A673 (cell line): ENCODE data around the gene TDP1. TPM values are rescaled to one million over a fixed set of nuclear protein-coding genes. Genes with fewer than 3 reads are reported as not detected.

Experiments
- BruUV-seq: library from RNA; stranded (reverse); fragments of 400-500 nt; replicated peaks from 2 replicates; lab custom pipeline; 2021; lab: Mats Ljungman, UMichigan
- CTCF ChIA-PET: fragments of 300-600 bp; sonication (Branson Sonifier 250); formaldehyde crosslinking; loops from one replicate; lab custom pipeline; 2022; ENCODE audit warnings: antibody characterized with exemption; lab: Charles Lee
- POLR2A ChIA-PET: fragments of 300-600 bp; sonication (Branson Sonifier 250); formaldehyde crosslinking; loops from one replicate; lab custom pipeline; 2022; ENCODE audit warnings: antibody characterized with exemption; ENCODE audit not compliant: low non-redundant PET; lab: Charles Lee
- DNase-seq: peaks from one replicate; pipeline ENCODE4 v3.0.0-alpha.2; 2015; ENCODE audit warnings: low spot score
- H3K27ac ChIP-seq: fragments of 200-600 bp; sonication (generic); 2 replicates; pipeline ENCODE4 v1.5.1; 2016; ENCODE audit warnings: mixed run types, low read depth, mild to moderate bottlenecking, mixed read lengths, antibody characterized with exemption, low read length; ENCODE audit not compliant: poor library complexity, severe bottlenecking
- H3K27me3 ChIP-seq: fragments of 200-600 bp; sonication (generic); replicated peaks from 2 replicates; pipeline ENCODE4 v1.6.1; 2017; ENCODE audit warnings: mixed run types, low read depth, mild to moderate bottlenecking, mixed read lengths, antibody characterized with exemption, low read length; ENCODE audit not compliant: insufficient read depth, poor library complexity
- H3K36me3 ChIP-seq: fragments of 200-600 bp; sonication (generic); 2 replicates; pipeline ENCODE4 v1.6.1; 2016; ENCODE audit warnings: mixed run types, mild to moderate bottlenecking, mixed read lengths, antibody characterized with exemption, low read length; ENCODE audit not compliant: insufficient read depth, poor library complexity, severe bottlenecking
- H3K4me1 ChIP-seq: fragments of 200-600 bp; sonication (generic); 2 replicates; pipeline ENCODE4 v1.6.1; 2017; ENCODE audit warnings: mixed run types, mild to moderate bottlenecking, mixed read lengths, antibody characterized with exemption, low read length; ENCODE audit not compliant: insufficient read depth, poor library complexity, severe bottlenecking
- H3K4me3 ChIP-seq: fragments of 200-600 bp; sonication (generic); 2 replicates; pipeline ENCODE4 v1.5.1; 2016; ENCODE audit warnings: low read depth, mixed run types, mild to moderate bottlenecking, mixed read lengths, low read length; ENCODE audit not compliant: poor library complexity, severe bottlenecking
- H3K9me3 ChIP-seq: fragments of 200-600 bp; sonication (generic); 2 replicates; pipeline ENCODE4 v1.6.1; 2016; ENCODE audit warnings: mixed run types, low read depth, mild to moderate bottlenecking, mixed read lengths, antibody characterized with exemption, low read length; ENCODE audit not compliant: poor library complexity, severe bottlenecking
- CTCF ChIP-seq: fragments of 300-800, 200-600 bp; sonication (generic); conservative IDR thresholded peaks from 2 replicates; pipeline ENCODE4 v1.5.1; 2017; ENCODE audit warnings: low read depth, mild to moderate bottlenecking, antibody characterized with exemption, low read length, moderate library complexity, mixed read lengths
- EZH2 ChIP-seq: fragments of 200-600 bp; sonication (generic); IDR thresholded peaks from 2 replicates; pipeline ENCODE4 v1.6.1; 2017; ENCODE audit warnings: borderline replicate concordance, low read depth, mild to moderate bottlenecking, mixed read lengths, antibody characterized with exemption, low read length; ENCODE audit not compliant: poor library complexity, severe bottlenecking
- intact Hi-C: fragments of 100-400 bp; cut with micrococcal nuclease; formaldehyde crosslinking; loops from one replicate; pipeline ENCODE4 v1.10.0; 2022; ENCODE audit not compliant: unreplicated experiment
- total RNA-seq: library from RNA; stranded (reverse); gene quantifications from 2 replicates; pipeline ENCODE4 v1.2.3, GENCODE V29; 2021

TDP1 gene
- total RNA-seq, 1 experiment from 2014 or later: 45.6 TPM

GRCh38 chr14:89915114-89915878, 40.4 kb upstream of the TDP1 start:
- ChIA-PET CTCF (no interaction called here), POLR2A (no interaction called here)
- Histone ChIP-seq H3K4me3 (no peak overlapping the region), H3K27ac (no peak overlapping the region), H3K27me3 (no peaks in the 10 kb centered on the region), H3K36me3 (no peaks in the 10 kb centered on the region), H3K4me1 (peaks cover 27% of the 10 kb centered on the region), H3K9me3 (no peaks in the 10 kb centered on the region)
- DNase-seq: peak; percentile 72
- TF ChIP-seq EZH2: no peak
- TF ChIP-seq CTCF: peak; percentile 91
- no TSS peak for BruUV-seq
- intact Hi-C loops: loop anchor here (2.0 to 10.0 kb wide), 3 partner anchors 500 to 738 kb away; partner anchors contain the start of gene FOXN3

- BruUV-seq: no TSS peak
- TF ChIP-seq EZH2: no peak
- ChIA-PET POLR2A (no interaction called here), CTCF (no interaction called here)
- H3K27me3 ChIP-seq: no peaks in the 10 kb centered on the region
- H3K36me3 ChIP-seq: no peaks in the 10 kb centered on the region
- H3K9me3 ChIP-seq: no peaks in the 10 kb centered on the region
- H3K27ac ChIP-seq: no peak overlapping the region
- intact Hi-C loops: loop anchor here (10.0 kb wide), 2 partner anchors 504 to 674 kb away; partner anchors contain the start of gene FOXN3
- peaks cover 5% of the 10 kb centered on the region for H3K4me1 ChIP-seq
- DNase-seq: no peak
- H3K4me3 ChIP-seq: no peak overlapping the region
Observed at GRCh38 chr14:89918721-89919120, 37.0 kb upstream of the TDP1 start.

- H3K27ac ChIP-seq: peak overlapping the region; percentile 11
- BruUV-seq: no TSS peak
- no peak for TF ChIP-seq EZH2
- no peak for TF ChIP-seq CTCF
Observed at GRCh38 chr14:89920056-89920455, 35.7 kb upstream of the TDP1 start.

More at GRCh38 chr14:89920056-89920455, 35.7 kb upstream of the TDP1 start:
- DNase-seq: no peak
- Histone ChIP-seq H3K4me3 (no peak overlapping the region), H3K4me1 (peaks cover 5% of the 10 kb centered on the region), H3K27me3 (no peaks in the 10 kb centered on the region), H3K36me3 (no peaks in the 10 kb centered on the region), H3K9me3 (no peaks in the 10 kb centered on the region)
- ChIA-PET CTCF (no interaction called here), POLR2A (no interaction called here)
- intact Hi-C loops: no loop called here
